Pulmonary artery endothelial cell (primary cell): ENCODE data around the gene LBR. TPM values are rescaled to one million over a fixed set of nuclear protein-coding genes. Genes with fewer than 3 reads are reported as not detected.
A peak's percentile ranks its signal among the peaks of the same experiment; 100 is the strongest.

ENCODE experiments used
- DNase-seq: peaks from one replicate; pipeline ENCODE4 v3.0.0-alpha.2; 2011; ENCODE audit warnings: low read depth, low spot score
- total RNA-seq: library from RNA; depleted of rRNA; stranded (reverse); fragments of >200 nt; gene quantifications from 2 replicates; pipeline ENCODE4 v1.2.3, GENCODE V29; 2014

The LBR gene
- total RNA-seq, 1 donor from 2014 or later = 73.9 TPM

DNA sequence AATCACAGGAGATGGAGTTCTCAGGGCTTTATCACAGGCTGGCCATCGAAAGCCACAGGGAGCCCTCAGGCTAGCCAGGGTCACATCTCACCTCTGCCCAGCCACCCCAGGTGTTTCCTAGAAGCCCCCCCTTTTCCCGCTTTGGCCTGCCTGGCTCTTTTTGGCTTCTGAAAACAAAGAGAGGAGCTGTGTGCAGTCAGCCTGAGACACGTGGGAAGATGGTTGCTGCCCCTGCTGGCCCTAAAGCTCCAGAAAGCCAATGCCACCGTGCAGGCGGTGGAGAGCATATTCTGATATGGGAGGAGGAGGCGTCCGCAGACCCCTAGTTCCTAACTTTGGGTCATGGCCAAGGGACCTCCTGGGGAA is 18.7 kb upstream of the LBR start:
- no peak for DNase-seq

GRCh38 chr1:225445639-225446594 is 18.1 kb upstream of the LBR start:
- DNase-seq = no peak

- no peak for DNase-seq
These were observed 14.3 kb upstream of the LBR start for GRCh38 chr1:225442123-225442505.

GRCh38 chr1:225441314-225442122 is 13.7 kb upstream of the LBR start:
- DNase-seq = no peak

- no peak for DNase-seq
These were observed 12.8 kb upstream of the LBR start for GRCh38 chr1:225440380-225441221.

DNA sequence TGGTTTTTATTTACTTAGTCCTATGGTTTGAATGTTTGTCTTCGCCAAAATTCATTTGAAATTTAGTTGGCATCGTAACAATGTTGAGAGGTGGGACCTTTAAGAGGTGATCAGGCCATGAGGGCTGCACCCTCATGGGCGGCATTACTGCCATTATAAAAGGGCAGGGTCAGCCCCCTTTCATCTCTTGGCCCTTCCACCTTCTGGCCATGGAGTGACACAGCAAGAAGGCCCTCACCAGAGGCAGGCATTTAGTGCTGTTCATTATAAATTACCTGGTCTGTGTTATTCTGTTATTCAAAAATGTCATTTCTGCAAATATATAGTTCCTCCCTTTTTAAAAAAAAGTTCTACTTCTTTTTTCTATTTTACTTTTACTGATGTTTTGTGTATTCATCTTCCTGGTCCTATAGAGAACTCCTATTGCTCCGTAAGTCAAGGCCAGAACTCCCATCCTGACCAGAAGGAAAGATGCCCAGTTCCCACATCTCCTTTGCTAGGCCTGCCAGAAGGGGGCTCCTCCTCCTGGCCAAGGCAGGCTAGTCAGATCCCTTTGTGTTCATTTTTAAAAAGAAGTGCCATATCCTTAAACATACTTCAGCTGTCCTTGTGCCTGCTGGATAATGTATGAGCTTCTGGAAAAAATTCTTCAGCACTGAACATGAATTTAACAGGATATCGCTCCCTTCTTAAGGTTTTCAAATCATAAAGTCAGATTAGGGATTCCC is 10.0 kb upstream of the LBR start:
- DNase-seq = no peak

DNA sequence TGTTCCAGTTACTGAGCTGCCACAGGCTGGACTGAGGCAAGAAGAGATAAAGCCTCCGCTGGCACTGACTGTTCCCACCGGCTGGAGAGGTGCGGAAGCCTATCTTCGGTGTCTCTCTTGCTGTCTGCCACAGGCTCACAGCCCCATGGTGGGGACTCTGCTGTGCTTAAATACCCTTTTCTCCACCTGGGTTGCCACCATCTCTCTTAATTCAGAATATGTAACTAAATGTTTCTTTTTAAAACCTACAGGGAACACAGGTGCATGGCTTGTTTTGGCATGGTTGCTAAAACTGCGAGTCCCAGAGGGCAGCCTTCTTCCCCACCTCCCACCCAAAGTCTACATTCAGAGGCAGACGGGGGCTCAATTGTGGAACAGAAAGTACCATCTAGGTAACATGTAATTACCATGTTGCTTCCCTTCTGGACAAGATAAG is 8.1 kb upstream of the LBR start:
- DNase-seq = no peak

GRCh38 chr1:225435487-225435886 is 7.6 kb upstream of the LBR start:
- DNase-seq = no peak

GRCh38 chr1:225435076-225435475 is 7.2 kb upstream of the LBR start:
- no peak for DNase-seq

DNA sequence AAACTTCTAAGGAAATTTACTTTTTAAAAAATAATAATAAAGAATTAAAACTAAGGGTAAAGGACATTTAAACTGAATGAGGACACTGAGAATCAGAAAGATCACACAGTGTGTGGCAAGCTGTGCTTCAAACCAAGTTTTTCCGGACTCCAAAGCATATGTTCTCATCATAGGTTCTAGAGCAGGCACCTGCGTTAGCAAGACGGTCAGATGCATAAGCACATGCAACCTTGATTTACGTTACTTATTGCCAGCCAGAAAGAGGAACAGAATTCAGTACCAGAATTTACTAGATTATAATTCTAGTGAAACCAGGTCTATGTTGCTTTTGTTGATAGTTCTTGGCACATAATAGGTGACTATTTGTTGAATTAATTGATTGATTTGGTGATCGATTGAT is 6.2 kb upstream of the LBR start:
- no peak for DNase-seq

DNA sequence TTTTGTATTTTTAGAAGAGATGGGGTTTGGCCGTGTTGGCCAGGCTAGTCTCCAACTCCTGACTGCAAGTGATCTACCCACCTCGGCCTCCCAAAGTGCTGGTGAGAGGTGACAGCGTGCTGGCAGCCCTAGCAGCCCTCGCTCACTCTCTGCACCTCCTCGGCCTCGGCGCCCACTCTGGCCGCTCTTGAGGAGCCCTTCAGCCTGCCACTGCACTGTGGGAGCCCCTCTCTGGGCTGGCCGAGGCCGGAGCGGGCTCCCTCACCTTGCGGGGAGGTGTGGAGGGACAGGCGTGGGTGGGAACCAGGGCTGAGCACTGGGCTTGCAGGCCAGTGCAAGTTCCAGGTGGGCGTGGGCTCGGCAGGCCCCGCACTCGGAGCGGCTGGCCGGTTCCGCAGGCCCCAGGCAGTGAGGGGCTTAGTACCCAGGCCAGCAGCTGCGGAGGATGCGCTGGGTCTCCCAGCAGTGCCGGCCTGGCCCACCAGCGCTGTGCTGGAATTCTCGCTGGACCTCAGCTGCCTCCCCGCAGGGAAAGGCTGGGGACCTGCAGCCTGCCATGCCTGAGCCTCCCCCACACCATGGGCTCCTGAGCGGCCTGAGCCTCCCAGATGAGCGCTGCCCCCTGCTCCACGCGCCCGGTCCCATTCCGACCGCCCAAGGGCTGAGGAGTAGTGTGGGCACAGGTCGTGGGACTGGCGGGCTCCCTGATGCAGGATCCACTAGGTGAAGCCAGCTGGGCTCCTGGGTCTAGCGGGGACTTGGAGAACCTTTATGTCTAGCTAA is 3.4 kb upstream of the LBR start:
- DNase-seq = no peak

- DNase-seq = no peak
These were observed 2.5 kb upstream of the LBR start for GRCh38 chr1:225430301-225430700.

DNA sequence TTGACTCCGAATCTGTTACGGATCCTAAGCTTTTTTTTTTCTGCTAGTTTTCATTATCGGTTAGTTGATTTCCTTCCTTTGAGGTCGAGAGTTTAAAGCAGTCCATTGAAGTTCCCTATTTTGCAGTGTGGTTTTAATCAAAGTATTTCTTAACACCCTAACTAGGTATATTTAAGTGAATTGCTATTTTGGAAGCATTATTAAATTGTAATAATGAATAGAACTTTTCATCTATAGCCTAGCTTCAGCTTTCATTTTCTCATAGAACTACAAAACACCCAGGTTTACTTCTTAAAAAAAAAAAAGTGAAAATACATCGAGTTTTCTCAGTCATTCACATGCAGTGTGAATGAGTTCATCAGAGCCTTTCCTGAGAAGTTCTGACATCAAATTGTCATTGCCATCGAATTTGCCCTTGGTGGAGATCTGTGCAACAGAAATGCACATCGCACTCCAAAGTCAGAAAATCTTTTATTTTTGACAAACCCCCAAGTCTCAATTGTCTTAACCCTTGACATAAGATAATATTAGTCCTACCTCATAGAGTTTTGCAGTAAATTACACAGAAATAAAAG is 1.1 kb upstream of the LBR start:
- no peak for DNase-seq

DNA sequence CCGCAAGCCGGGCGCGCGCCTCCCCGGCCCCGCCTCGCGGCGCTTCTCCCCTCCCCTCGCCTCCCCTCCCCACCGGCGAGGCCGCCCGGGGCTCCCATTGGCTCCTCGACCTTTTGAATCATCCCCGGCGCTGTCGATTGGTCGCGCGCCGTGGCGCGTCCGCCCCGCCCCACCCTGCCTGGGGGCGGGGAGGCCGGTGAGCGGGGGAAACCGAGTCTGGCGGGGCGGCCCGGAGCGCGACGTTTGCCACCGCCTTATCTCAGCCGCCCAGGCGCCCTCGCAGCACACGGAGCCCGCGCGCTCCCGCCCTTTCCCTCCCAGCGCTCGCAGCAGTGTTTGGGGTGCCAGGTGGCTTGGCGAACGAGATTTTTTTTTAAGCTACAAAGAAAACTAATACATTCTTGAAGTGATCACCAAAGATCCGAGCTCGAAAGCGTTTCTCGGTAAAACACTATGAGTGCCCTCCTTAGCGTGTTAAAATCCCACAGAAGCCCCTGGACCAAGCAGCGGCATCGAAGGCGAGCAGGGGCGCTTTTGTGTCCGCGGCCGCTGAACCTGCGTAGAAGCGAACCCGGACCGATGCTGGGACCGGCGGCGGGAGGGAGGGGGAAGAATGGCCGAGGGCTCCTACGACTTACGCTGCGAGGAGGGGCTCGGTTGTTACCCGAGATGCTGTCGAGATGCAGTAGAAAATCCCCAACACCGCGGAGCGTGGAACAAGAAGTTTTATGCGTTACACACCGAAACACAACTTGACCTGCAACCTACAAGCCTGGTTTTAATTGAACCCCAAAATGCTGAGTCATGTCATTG is 436 bp upstream of the LBR start:
- peak; percentile 57 for DNase-seq

DNA sequence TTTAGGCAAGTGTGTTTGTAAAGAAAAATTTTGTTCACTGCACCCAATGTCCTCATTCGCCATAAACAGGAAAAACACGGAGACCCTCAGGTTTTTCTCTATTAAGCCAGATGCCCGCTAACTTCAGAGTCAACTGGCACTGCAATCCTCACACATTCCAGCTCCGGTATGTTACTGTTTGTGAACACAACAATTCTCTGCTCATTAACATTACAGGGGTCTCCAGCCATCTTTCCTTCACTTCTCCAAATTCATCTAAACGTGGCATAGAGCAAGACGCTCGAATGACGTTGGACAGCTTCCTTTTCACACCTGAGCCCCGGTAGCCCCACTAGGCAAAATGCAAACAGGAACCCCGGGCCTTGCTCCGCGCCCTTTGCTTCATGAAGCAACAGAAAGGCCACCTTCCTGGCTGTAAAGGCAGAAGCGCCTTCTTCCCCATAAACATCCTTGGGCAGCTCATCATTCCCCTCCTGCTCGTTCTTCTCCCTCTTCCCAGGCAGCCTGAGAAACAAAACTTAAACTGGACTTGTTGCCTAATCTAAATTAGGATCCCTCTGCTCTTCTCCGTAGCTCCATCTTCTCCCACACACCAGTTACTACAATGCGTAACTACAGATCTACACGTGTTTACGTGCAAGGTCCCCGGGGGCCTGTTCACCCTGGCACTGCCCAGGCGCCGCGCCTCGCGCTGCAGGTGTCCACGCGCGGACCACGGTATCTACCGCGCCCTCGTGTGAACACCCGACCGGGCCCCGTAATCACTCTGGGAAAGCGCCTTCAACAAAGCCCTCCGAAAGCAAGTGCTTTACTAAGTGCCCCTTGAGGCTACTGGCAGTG is 1.2 kb downstream of the LBR start:
- DNase-seq = no peak

- DNase-seq = no peak
These were observed 2.5 kb downstream of the LBR start for GRCh38 chr1:225425201-225425786.

GRCh38 chr1:225424562-225425200 is 3.2 kb downstream of the LBR start:
- no peak for DNase-seq
